ENCODE data around the gene HOOK2. TPM values are rescaled to one million over a fixed set of nuclear protein-coding genes. Genes with fewer than 3 reads are reported as not detected.
"Not testable (repeated sequence)": the region's sequence is repeated elsewhere in the genome, so short reads cannot be mapped to it uniquely, and the experiment has no call there.

The HOOK2 gene
- total RNA-seq, 1 donor from 2014 or later: 30.3 TPM

GRCh38 chr19:12730064-12730463, 45.3 kb downstream of the HOOK2 start:
- peaks cover 17% of the 10 kb centered on the region for H3K4me1 Mint-ChIP-seq (ENCODE audit: unreplicated experiment)
- no peak for TF ChIP-seq CTCF (IDR thresholded peaks at IDR 0.05; ENCODE audit: unreplicated experiment)
- peaks cover 19% of the 10 kb centered on the region for H3K36me3 Mint-ChIP-seq (ENCODE audit: low read depth, unreplicated experiment)
- H3K27me3 Mint-ChIP-seq (ENCODE audit: unreplicated experiment): peaks cover 10% of the 10 kb centered on the region
- H3K9me3 Mint-ChIP-seq (ENCODE audit: unreplicated experiment): no peaks in the 10 kb centered on the region
- no peak for DNase-seq (ENCODE audit: low spot score)
- no peak overlapping the region for H3K4me3 Mint-ChIP-seq (ENCODE audit: unreplicated experiment)
- peak overlapping the region; percentile 37 for H3K27ac Mint-ChIP-seq (ENCODE audit: unreplicated experiment)

- Mint-ChIP-seq H3K27ac (ENCODE audit: unreplicated experiment) (no peak overlapping the region), H3K36me3 (ENCODE audit: low read depth, unreplicated experiment) (peaks cover 19% of the 10 kb centered on the region), H3K4me3 (ENCODE audit: unreplicated experiment) (no peak overlapping the region), H3K4me1 (ENCODE audit: unreplicated experiment) (peaks cover 18% of the 10 kb centered on the region), H3K9me3 (ENCODE audit: unreplicated experiment) (no peaks in the 10 kb centered on the region), H3K27me3 (ENCODE audit: unreplicated experiment) (peaks cover 12% of the 10 kb centered on the region)
- DNase-seq (ENCODE audit: low spot score): no peak
- TF ChIP-seq CTCF (IDR thresholded peaks at IDR 0.05; ENCODE audit: unreplicated experiment): no peak
Measured at GRCh38 chr19:12727745-12728433, 47.5 kb downstream of the HOOK2 start.

- no peak for DNase-seq (ENCODE audit: low spot score)
- peaks cover 16% of the 10 kb centered on the region for H3K4me1 Mint-ChIP-seq (ENCODE audit: unreplicated experiment)
- H3K36me3 Mint-ChIP-seq (ENCODE audit: low read depth, unreplicated experiment): peaks cover 19% of the 10 kb centered on the region
- TF ChIP-seq CTCF (IDR thresholded peaks at IDR 0.05; ENCODE audit: unreplicated experiment): no peak
- no peak overlapping the region for H3K4me3 Mint-ChIP-seq (ENCODE audit: unreplicated experiment)
- no peak overlapping the region for H3K27ac Mint-ChIP-seq (ENCODE audit: unreplicated experiment)
- H3K27me3 Mint-ChIP-seq (ENCODE audit: unreplicated experiment): peaks cover 16% of the 10 kb centered on the region
- no peaks in the 10 kb centered on the region for H3K9me3 Mint-ChIP-seq (ENCODE audit: unreplicated experiment)
Measured at GRCh38 chr19:12726988-12727316, 48.4 kb downstream of the HOOK2 start.

- not testable (repeated sequence) for DNase-seq (ENCODE audit: low spot score); H3K27ac Mint-ChIP-seq (ENCODE audit: unreplicated experiment); H3K9me3 Mint-ChIP-seq (ENCODE audit: unreplicated experiment); H3K4me3 Mint-ChIP-seq (ENCODE audit: unreplicated experiment)
- H3K27me3 Mint-ChIP-seq (ENCODE audit: unreplicated experiment): peaks cover 12% of the 10 kb centered on the region
- peaks cover 16% of the 10 kb centered on the region for H3K36me3 Mint-ChIP-seq (ENCODE audit: low read depth, unreplicated experiment)
- H3K4me1 Mint-ChIP-seq (ENCODE audit: unreplicated experiment): peaks cover 25% of the 10 kb centered on the region
Measured at GRCh38 chr19:12725612-12726011, 49.7 kb downstream of the HOOK2 start.

GRCh38 chr19:12723641-12724426, 51.5 kb downstream of the HOOK2 start, which contains the start of gene TNPO2:
TNPO2 (minus strand) TSS chr19:12723932; CDS start chr19:12720977, 2,955 bp downstream.
- Mint-ChIP-seq H3K9me3 (ENCODE audit: unreplicated experiment) (no peaks in the 10 kb centered on the region), H3K27ac (ENCODE audit: unreplicated experiment) (peak within 1 kb of the TSS; percentile 95)

More at GRCh38 chr19:12723641-12724426, 51.5 kb downstream of the HOOK2 start, which contains the start of gene TNPO2:
- Mint-ChIP-seq H3K4me3 (ENCODE audit: unreplicated experiment) (peak within 1 kb of the TSS; percentile 93), H3K36me3 (ENCODE audit: low read depth, unreplicated experiment) (peaks cover 10% of the 10 kb centered on the region), H3K27me3 (ENCODE audit: unreplicated experiment) (peaks cover 14% of the 10 kb centered on the region), H3K4me1 (ENCODE audit: unreplicated experiment) (peaks cover 27% of the 10 kb centered on the region)
- peak; percentile 69 for DNase-seq (ENCODE audit: low spot score)
- TF ChIP-seq CTCF (IDR thresholded peaks at IDR 0.05; ENCODE audit: unreplicated experiment): no peak

Data from endothelial cell (in vitro differentiated cells).